ENCODE data around the gene SNHG17. TPM values are rescaled to one million over a fixed set of nuclear protein-coding genes. Genes with fewer than 3 reads are reported as not detected.

Gene SNHG17
- total and polyA plus RNA-seq, 9 of the 15 experiments (the other 6 are each of a cell fraction or from before 2014, with no cell fraction given), result 29.8 to 106 (median 57.7) TPM

DNA sequence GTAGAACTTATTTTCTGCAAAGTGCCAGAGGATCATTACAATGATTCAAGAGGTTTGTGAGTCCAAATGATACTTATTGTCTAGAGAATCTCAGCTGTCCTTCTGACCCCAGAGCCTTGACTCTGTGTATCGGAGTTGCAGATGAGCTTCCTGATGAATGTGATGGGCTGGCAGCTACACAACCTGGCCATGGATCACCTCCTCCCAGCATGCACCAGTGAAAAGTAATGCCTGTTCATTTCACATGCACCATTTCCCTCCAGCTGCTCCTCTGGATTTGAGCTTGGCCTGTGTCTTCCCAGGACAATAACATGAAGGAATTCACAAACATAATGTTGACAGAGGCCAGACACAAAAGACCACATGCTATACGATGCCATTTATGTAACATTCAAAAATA is 30.0 kb downstream of the SNHG17 start (continued):
- TF ChIP-seq WHSC1 (IDR thresholded peaks at IDR 0.05; ENCODE audit: low read length) (no peak), ARHGAP35 (IDR thresholded peaks at IDR 0.05; ENCODE audit: partially characterized antibody) (no peak), PCBP2 (IDR thresholded peaks at IDR 0.05; ENCODE audit: low read depth, low read length, poor library complexity, severe bottlenecking) (no peak), HDAC3 (IDR thresholded peaks at IDR 0.05; ENCODE audit: borderline replicate concordance, partially characterized antibody) (no peak), FOS (IDR thresholded peaks at IDR 0.05; ENCODE audit: extremely low read depth, insufficient read length) (no peak), MTA1 (IDR thresholded peaks at IDR 0.05; ENCODE audit: borderline replicate concordance) (no peak), ARID2 (IDR thresholded peaks at IDR 0.05) (no peak), SIRT6 (IDR thresholded peaks at IDR 0.05; ENCODE audit: low read depth, low read length) (no peak)

GRCh38 chr20:38404016-38404415 is 31.1 kb downstream of the SNHG17 start:
- H3K27ac ChIP-seq (ENCODE audit: extremely low read depth, low read depth, low read length), result no peak overlapping the region
- intact Hi-C loops (cut with micrococcal nuclease), result no loop called here
- BruUV-seq (replicated peaks), result no TSS peak
- ATAC-seq (no peak), FAIRE-seq (no peak), DNase-seq (ENCODE audit: extremely low read depth in 1 of 4, low spot score in 3 of 4) (no peak)
- H3K79me2 ChIP-seq (ENCODE audit: control insufficient read depth, insufficient read depth, low read length), result no peaks in the 10 kb centered on the region
- H3K4me2 ChIP-seq (ENCODE audit: insufficient read depth, low read length), result no peak overlapping the region
- H3K9me1 ChIP-seq (ENCODE audit: control insufficient read depth, insufficient read depth, low read length), result no peaks in the 10 kb centered on the region
- H3K9ac ChIP-seq (ENCODE audit: insufficient read depth in 1 of 2, low read depth in 2 of 2, low read length in 2 of 2), result no peak overlapping the region
- H2AFZ ChIP-seq (ENCODE audit: low read depth, low read length), result no peak overlapping the region
- in situ Hi-C loops (cut with MboI), result no loop called here
- peaks cover 2% of the 10 kb centered on the region; the same call in 1 of the 2 replicates for H3K9me3 ChIP-seq (replicated peaks; ENCODE audit: control insufficient read depth, insufficient read depth, low read depth, low read length)
- ChIA-PET CTCF (ENCODE audit: low intra/inter-chr PET ratio) (no interaction called here), POLR2A (no interaction called here)
- no peak overlapping the region for H3K4me3 ChIP-seq
- no peaks in the 10 kb centered on the region for H3K4me1 ChIP-seq (replicated peaks in 1 of 2; ENCODE audit: control insufficient read depth in 2 of 2, insufficient read depth in 2 of 2, low read length in 2 of 2)
- H4K20me1 ChIP-seq (replicated peaks; ENCODE audit: control insufficient read depth, insufficient read depth, low read length), result no peaks in the 10 kb centered on the region
- TF ChIP-seq ZNF695 (CRISPR knock-in tag; IDR thresholded peaks at IDR 0.05) (no peak), BCOR (IDR thresholded peaks at IDR 0.05) (peak; percentile 49), TRIM28 (IDR thresholded peaks at IDR 0.05) (0 out of 2 replicates have a peak, but pooled peaks have one; percentile 23), RBM25 (IDR thresholded peaks at IDR 0.05; ENCODE audit: low read depth, low read length, severe bottlenecking) (peak; percentile 70), ZNF12 (CRISPR knock-in tag; IDR thresholded peaks at IDR 0.05) (0 out of 2 replicates have a peak, but pooled peaks have one; percentile 35), CBX3 (IDR thresholded peaks at IDR 0.05; ENCODE audit: borderline replicate concordance in 1 of 2, low read length in 2 of 2) (peak in 1 of 2 experiments; percentile 36; a peak in 1 of 3 replicates)
- no peaks in the 10 kb centered on the region for H3K27me3 ChIP-seq (ENCODE audit: control insufficient read depth in 2 of 2, insufficient read depth in 2 of 2, low read length in 2 of 2)
- H3K36me3 ChIP-seq (ENCODE audit: control insufficient read depth, insufficient read depth, low read length), result no peaks in the 10 kb centered on the region

Data from K562 (cell line).